ENCODE measurements around the gene MPP4. TPM values are rescaled to one million over a fixed set of nuclear protein-coding genes. Genes with fewer than 3 reads are reported as not detected.

Gene MPP4
- total RNA-seq, 5 donors from 2014 or later (not counting 1 experiment from before 2014, with no cell fraction given) = 0.13 TPM; not detected in 4

- Histone ChIP-seq H3K4me1 (ENCODE audit: control insufficient read depth in 1 of 2, extremely low read depth in 1 of 2, insufficient read depth in 2 of 2, low read length in 2 of 2) (no peaks in the 10 kb centered on the region), H3K4me3 (ENCODE audit: control insufficient read depth in 1 of 2, extremely low read depth in 1 of 2, low read length in 1 of 2) (no peak overlapping the region), H3K9me3 (no peaks in the 10 kb centered on the region), H3K36me3 (ENCODE audit: control insufficient read depth in 2 of 2, extremely low read depth in 1 of 2, insufficient read depth in 1 of 2, low read length in 1 of 2) (no peaks in the 10 kb centered on the region), H3K27me3 (replicated peaks in 1 of 2; ENCODE audit: control insufficient read depth in 2 of 2, extremely low read depth in 1 of 2, insufficient read depth in 2 of 2, low read length in 1 of 2) (no peaks in the 10 kb centered on the region), H3K27ac (ENCODE audit: low read length) (no peak overlapping the region)
- ChIA-PET CTCF (no interaction called here), POLR2A (no interaction called here)
- Mint-ChIP-seq H3K9me3 (no peaks in the 10 kb centered on the region), H3K4me1 (no peaks in the 10 kb centered on the region), H3K4me3 (no peak overlapping the region), H3K27ac (no peak overlapping the region), H3K36me3 (no peaks in the 10 kb centered on the region), H3K27me3 (peaks cover 0 to 1% of the 10 kb centered on the region in 2 donors)
- no peak for DNase-seq
- WGBS (ENCODE audit: insufficient coverage) = 75% methylated on average over 35 of the region's 39 CpGs
- no peak for ATAC-seq (replicated peaks in 1 of 4)
Observed at GRCh38 chr2:201618744-201619662, 79.4 kb downstream of the MPP4 start.

GRCh38 chr2:201608021-201608420 is 90.4 kb downstream of the MPP4 start:
- no peak overlapping the region for H3K4me3 Mint-ChIP-seq
- H3K4me1 Mint-ChIP-seq = no peaks in the 10 kb centered on the region
- peaks cover 8 to 25% of the 10 kb centered on the region in 2 donors for H3K27me3 Mint-ChIP-seq
- DNase-seq (no peak), ATAC-seq (replicated peaks in 1 of 4) (no peak)
- Histone ChIP-seq H3K27ac (ENCODE audit: low read length) (no peak overlapping the region), H3K36me3 (ENCODE audit: control insufficient read depth in 2 of 2, extremely low read depth in 1 of 2, insufficient read depth in 1 of 2, low read length in 1 of 2) (no peaks in the 10 kb centered on the region), H3K9me3 (no peaks in the 10 kb centered on the region), H3K27me3 (replicated peaks in 1 of 2; ENCODE audit: control insufficient read depth in 2 of 2, extremely low read depth in 1 of 2, insufficient read depth in 2 of 2, low read length in 1 of 2) (peaks cover 0 to 5% of the 10 kb centered on the region in 2 experiments), H3K4me1 (ENCODE audit: control insufficient read depth in 1 of 2, extremely low read depth in 1 of 2, insufficient read depth in 2 of 2, low read length in 2 of 2) (no peaks in the 10 kb centered on the region), H3K4me3 (ENCODE audit: control insufficient read depth in 1 of 2, extremely low read depth in 1 of 2, low read length in 1 of 2) (no peak overlapping the region)
- WGBS (ENCODE audit: insufficient coverage) = 50% methylated on average over 1 of the region's 1 CpG
- no peak overlapping the region for H3K27ac Mint-ChIP-seq
- CTCF ChIA-PET = interaction anchor here in 1 of 2 donors (0.5 kb wide), 1 partner anchor 169 kb away, joined by 4 read pairs; no protein-coding TSS in a partner anchor
- POLR2A ChIA-PET = no interaction called here
- H3K9me3 Mint-ChIP-seq = peaks cover 0 to 20% (median 8%) of the 10 kb centered on the region in 3 donors
- H3K36me3 Mint-ChIP-seq = no peaks in the 10 kb centered on the region

GRCh38 chr2:201607568-201607967 is 90.9 kb downstream of the MPP4 start:
- no peaks in the 10 kb centered on the region for H3K9me3 ChIP-seq
- peaks cover 0 to 5% of the 10 kb centered on the region in 2 experiments for H3K27me3 ChIP-seq (replicated peaks in 1 of 2; ENCODE audit: control insufficient read depth in 2 of 2, extremely low read depth in 1 of 2, insufficient read depth in 2 of 2, low read length in 1 of 2)
- ATAC-seq (replicated peaks in 1 of 4) (no peak), DNase-seq (no peak)
- no peaks in the 10 kb centered on the region for H3K36me3 ChIP-seq (ENCODE audit: control insufficient read depth in 2 of 2, extremely low read depth in 1 of 2, insufficient read depth in 1 of 2, low read length in 1 of 2)
- Mint-ChIP-seq H3K4me1 (no peaks in the 10 kb centered on the region), H3K36me3 (no peaks in the 10 kb centered on the region), H3K9me3 (peaks cover 0 to 20% (median 8%) of the 10 kb centered on the region in 3 donors), H3K4me3 (no peak overlapping the region), H3K27me3 (peaks cover 8 to 25% of the 10 kb centered on the region in 2 donors), H3K27ac (no peak overlapping the region)
- H3K27ac ChIP-seq (ENCODE audit: low read length) = no peak overlapping the region
- ChIA-PET POLR2A (no interaction called here), CTCF (interaction anchor here in 1 of 2 donors (0.5 kb wide), 1 partner anchor 169 kb away, joined by 4 read pairs; no protein-coding TSS in a partner anchor)
- WGBS (ENCODE audit: insufficient coverage) = no CpG with 5 or more reads among the region's 2 CpGs
- no peak overlapping the region for H3K4me3 ChIP-seq (ENCODE audit: control insufficient read depth in 1 of 2, extremely low read depth in 1 of 2, low read length in 1 of 2)
- no peaks in the 10 kb centered on the region for H3K4me1 ChIP-seq (ENCODE audit: control insufficient read depth in 1 of 2, extremely low read depth in 1 of 2, insufficient read depth in 2 of 2, low read length in 2 of 2)

GRCh38 chr2:201600906-201601305 is 97.5 kb downstream of the MPP4 start:
- Mint-ChIP-seq H3K9me3 (peaks cover 9 to 17% (median 12%) of the 10 kb centered on the region in 3 donors), H3K36me3 (peaks cover 3% of the 10 kb centered on the region), H3K4me3 (no peak overlapping the region), H3K27ac (no peak overlapping the region), H3K27me3 (peaks cover 12 to 25% of the 10 kb centered on the region in 2 donors), H3K4me1 (no peaks in the 10 kb centered on the region)
- Histone ChIP-seq H3K9me3 (no peaks in the 10 kb centered on the region), H3K4me1 (ENCODE audit: control insufficient read depth in 1 of 2, extremely low read depth in 1 of 2, insufficient read depth in 2 of 2, low read length in 2 of 2) (no peaks in the 10 kb centered on the region), H3K4me3 (ENCODE audit: control insufficient read depth in 1 of 2, extremely low read depth in 1 of 2, low read length in 1 of 2) (no peak overlapping the region), H3K36me3 (ENCODE audit: control insufficient read depth in 2 of 2, extremely low read depth in 1 of 2, insufficient read depth in 1 of 2, low read length in 1 of 2) (no peaks in the 10 kb centered on the region), H3K27me3 (replicated peaks in 1 of 2; ENCODE audit: control insufficient read depth in 2 of 2, extremely low read depth in 1 of 2, insufficient read depth in 2 of 2, low read length in 1 of 2) (no peaks in the 10 kb centered on the region), H3K27ac (ENCODE audit: low read length) (no peak overlapping the region)
- WGBS (ENCODE audit: insufficient coverage) = no CpG with 5 or more reads among the region's 3 CpGs
- DNase-seq (no peak), ATAC-seq (replicated peaks in 1 of 4) (no peak)
- CTCF ChIA-PET = interaction anchor here in 1 of 2 donors (0.6 kb wide), 1 partner anchor 93 kb away, joined by 4 read pairs; no protein-coding TSS in a partner anchor
- POLR2A ChIA-PET = no interaction called here

- no peak overlapping the region for H3K27ac ChIP-seq (ENCODE audit: low read length)
- 70% methylated on average over 5 of the region's 8 CpGs for WGBS (ENCODE audit: insufficient coverage)
- Mint-ChIP-seq H3K9me3 (peaks cover 9 to 18% (median 12%) of the 10 kb centered on the region in 3 donors), H3K27me3 (peaks cover 4 to 14% of the 10 kb centered on the region in 2 donors), H3K4me1 (no peaks in the 10 kb centered on the region), H3K36me3 (peaks cover 3% of the 10 kb centered on the region), H3K27ac (no peak overlapping the region), H3K4me3 (no peak overlapping the region)
- H3K36me3 ChIP-seq (ENCODE audit: control insufficient read depth in 2 of 2, extremely low read depth in 1 of 2, insufficient read depth in 1 of 2, low read length in 1 of 2) = no peaks in the 10 kb centered on the region
- H3K9me3 ChIP-seq = no peaks in the 10 kb centered on the region
- no peak for ATAC-seq (replicated peaks in 1 of 4)
- DNase-seq = no peak
- ChIA-PET POLR2A (no interaction called here), CTCF (no interaction called here)
- H3K27me3 ChIP-seq (replicated peaks in 1 of 2; ENCODE audit: control insufficient read depth in 2 of 2, extremely low read depth in 1 of 2, insufficient read depth in 2 of 2, low read length in 1 of 2) = no peaks in the 10 kb centered on the region
- no peaks in the 10 kb centered on the region for H3K4me1 ChIP-seq (ENCODE audit: control insufficient read depth in 1 of 2, extremely low read depth in 1 of 2, insufficient read depth in 2 of 2, low read length in 2 of 2)
- H3K4me3 ChIP-seq (ENCODE audit: control insufficient read depth in 1 of 2, extremely low read depth in 1 of 2, low read length in 1 of 2) = no peak overlapping the region
Observed at GRCh38 chr2:201597397-201597796, 101.0 kb downstream of the MPP4 start.

Measured in T-cell (primary cell).